Hepatocyte (in vitro differentiated cells): ENCODE results near the gene DPM1.

ENCODE experiments used
- EZH2 ChIP-seq: fragments of 200-600 bp; sonication (generic); IDR thresholded peaks from 2 replicates; pipeline ENCODE4 v1.6.1; 2016; ENCODE audit warnings: antibody characterized with exemption, mild to moderate bottlenecking, borderline replicate concordance
- EZH2phosphoT487 ChIP-seq: fragments of 200-600 bp; sonication (generic); IDR thresholded peaks from one replicate; pipeline ENCODE4 v1.6.1; 2018; ENCODE audit warnings: antibody characterized with exemption, mild to moderate bottlenecking, low read depth, moderate library complexity; ENCODE audit not compliant: unreplicated experiment, severe bottlenecking
- TF ChIP-seq, protein P1 (sequence below): fragments of 200-600 bp; sonication (generic); IDR thresholded peaks from 2 replicates; pipeline ENCODE4 v1.5.1; 2016; ENCODE audit warnings: antibody characterized with exemption, mild to moderate bottlenecking; ENCODE audit not compliant: poor library complexity

DNA sequence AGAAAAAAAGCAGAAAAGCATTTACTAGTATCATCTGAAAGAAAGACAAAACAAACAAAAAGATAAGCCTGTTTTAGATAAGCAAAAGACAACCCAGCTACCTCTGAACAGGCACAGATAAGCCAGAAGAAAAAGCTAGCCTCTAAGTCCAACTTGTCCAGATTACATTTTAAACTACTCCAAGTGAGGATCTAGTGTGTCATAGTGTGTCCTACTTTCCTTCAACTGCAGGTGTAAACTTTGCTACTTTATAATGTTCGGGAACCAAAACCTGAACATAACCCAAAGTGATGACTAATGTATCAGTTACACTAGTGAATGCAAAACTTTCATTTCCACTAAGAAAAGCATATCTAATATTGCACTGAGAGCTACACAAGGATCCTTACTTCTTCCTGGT is 46.6 kb downstream of the DPM1 start:
- no peak for TF ChIP-seq EZH2phosphoT487
- TF ChIP-seq, protein P1, sequence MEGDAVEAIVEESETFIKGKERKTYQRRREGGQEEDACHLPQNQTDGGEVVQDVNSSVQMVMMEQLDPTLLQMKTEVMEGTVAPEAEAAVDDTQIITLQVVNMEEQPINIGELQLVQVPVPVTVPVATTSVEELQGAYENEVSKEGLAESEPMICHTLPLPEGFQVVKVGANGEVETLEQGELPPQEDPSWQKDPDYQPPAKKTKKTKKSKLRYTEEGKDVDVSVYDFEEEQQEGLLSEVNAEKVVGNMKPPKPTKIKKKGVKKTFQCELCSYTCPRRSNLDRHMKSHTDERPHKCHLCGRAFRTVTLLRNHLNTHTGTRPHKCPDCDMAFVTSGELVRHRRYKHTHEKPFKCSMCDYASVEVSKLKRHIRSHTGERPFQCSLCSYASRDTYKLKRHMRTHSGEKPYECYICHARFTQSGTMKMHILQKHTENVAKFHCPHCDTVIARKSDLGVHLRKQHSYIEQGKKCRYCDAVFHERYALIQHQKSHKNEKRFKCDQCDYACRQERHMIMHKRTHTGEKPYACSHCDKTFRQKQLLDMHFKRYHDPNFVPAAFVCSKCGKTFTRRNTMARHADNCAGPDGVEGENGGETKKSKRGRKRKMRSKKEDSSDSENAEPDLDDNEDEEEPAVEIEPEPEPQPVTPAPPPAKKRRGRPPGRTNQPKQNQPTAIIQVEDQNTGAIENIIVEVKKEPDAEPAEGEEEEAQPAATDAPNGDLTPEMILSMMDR = no peak
- TF ChIP-seq EZH2 = no peak
